B cell (primary cell): ENCODE results near the gene PDC. TPM values are rescaled to one million over a fixed set of nuclear protein-coding genes. Genes with fewer than 3 reads are reported as not detected.

Source experiments
- ATAC-seq: fragments of 200-7000 bp; cut with Tn5 transposase; one replicate; pipeline ENCODE4 v1.10.0; 2021; ENCODE audit warnings: low read depth, mild to moderate bottlenecking, moderate number of reproducible peaks, moderate library complexity
- CTCF ChIA-PET: fragments of 350-600 bp; sonication (Branson Sonifier 250); formaldehyde crosslinking; loops from one replicate; lab custom pipeline; 2021; ENCODE audit warnings: antibody characterized with exemption, inconsistent platforms; lab: Charles Lee
- POLR2A ChIA-PET: fragments of 350-600 bp; sonication (Branson Sonifier 250); formaldehyde crosslinking; loops from one replicate; lab custom pipeline; 2021; ENCODE audit warnings: antibody characterized with exemption; lab: Charles Lee
- DNase-seq: peaks from one replicate; pipeline ENCODE4 v3.0.0; 2013
- H2AFZ ChIP-seq: 2 replicates; pipeline ENCODE4 v1.6.1; 2012; ENCODE audit warnings: mild to moderate bottlenecking, low read depth, low read length; ENCODE audit not compliant: insufficient read depth, poor library complexity, severe bottlenecking
- H3K27ac ChIP-seq, 2 donors: 1 replicate in 1 of 2; 2 replicates in 1 of 2; pipeline ENCODE4 v1.5.1; 2012 to 2013; ENCODE audit warnings: low read length in 2 of 2, mild to moderate bottlenecking in 2 of 2, moderate library complexity in 1 of 2
- H3K27me3 ChIP-seq, 4 experiments: fragments of 200-600 bp in 1 of 4; sonication (generic) in 1 of 4; replicated peaks in 1 of 4; 1 replicate in 2 of 4; 2 replicates in 2 of 4; pipeline versions ENCODE4 v1.6.1 to v1.7.0; 2013 to 2016; ENCODE audit warnings: low read length in 3 of 4, mild to moderate bottlenecking in 2 of 4, mixed read lengths in 1 of 4, moderate library complexity in 1 of 4; ENCODE audit not compliant: insufficient read depth in 4 of 4, control insufficient read depth in 3 of 4; ENCODE audit errors: control extremely low read depth in 1 of 4
- H3K36me3 ChIP-seq, 2 experiments: replicated peaks in 1 of 2; 1 replicate in 1 of 2; 2 replicates in 1 of 2; pipeline versions ENCODE4 v1.6.1 to v1.7.1; 2013; ENCODE audit warnings: low read length in 1 of 2; ENCODE audit not compliant: insufficient read depth in 2 of 2, control insufficient read depth in 1 of 2; ENCODE audit errors: control extremely low read depth in 1 of 2, extremely low read depth in 1 of 2
- H3K4me1 ChIP-seq, 2 donors: fragments of 200-600 bp in 1 of 2; sonication (generic) in 1 of 2; 1 replicate in 1 of 2; 2 replicates in 1 of 2; pipeline versions ENCODE4 v1.5.1 to v1.6.1; 2013 to 2017; ENCODE audit warnings: low read length in 2 of 2; ENCODE audit not compliant: control insufficient read depth in 2 of 2, insufficient read depth in 2 of 2
- H3K4me2 ChIP-seq: replicated peaks from 2 replicates; pipeline ENCODE3; 2012; ENCODE audit warnings: mild to moderate bottlenecking, low read depth, low read length; ENCODE audit not compliant: poor library complexity, severe bottlenecking
- H3K4me3 ChIP-seq, 5 experiments: fragments of 200-600 bp in 1 of 5; sonication (generic) in 1 of 5; 1 replicate in 3 of 5; 2 replicates in 2 of 5; pipeline versions ENCODE4 v1.5.1 to v1.7.0; 2011 to 2016; ENCODE audit warnings: low read length in 4 of 5, mild to moderate bottlenecking in 4 of 5, low read depth in 2 of 5, control low read depth in 1 of 5, moderate library complexity in 1 of 5; ENCODE audit not compliant: insufficient read depth in 1 of 5; ENCODE audit errors: control extremely low read depth in 1 of 5, extremely low read depth in 1 of 5
- H3K79me2 ChIP-seq: fragments of 200-600 bp; sonication (generic); one replicate; pipeline ENCODE4 v1.6.0; 2016; ENCODE audit warnings: low read length; ENCODE audit not compliant: control insufficient read depth, insufficient read depth
- H3K9ac ChIP-seq: fragments of 200-600 bp; sonication (generic); 2 replicates; pipeline ENCODE4 v1.6.1; 2017; ENCODE audit warnings: mild to moderate bottlenecking, low read length, moderate library complexity
- H3K9me3 ChIP-seq, 3 donors: one replicate each; pipeline versions ENCODE4 v1.6.1 to v1.7.1; 2013; ENCODE audit warnings: low read length in 2 of 3; ENCODE audit not compliant: control insufficient read depth in 2 of 3, insufficient read depth in 1 of 3; ENCODE audit errors: control extremely low read depth in 1 of 3
- H4K20me1 ChIP-seq: 2 replicates; pipeline ENCODE4 v1.6.0; 2012; ENCODE audit warnings: mild to moderate bottlenecking, low read length; ENCODE audit not compliant: insufficient read depth, control insufficient read depth, poor library complexity, severe bottlenecking
- H3K27ac Mint-ChIP-seq: one replicate; pipeline ENCODE4 v1.8.0; 2021; ENCODE audit warnings: mixed read lengths
- H3K27me3 Mint-ChIP-seq: one replicate; pipeline ENCODE4 v1.8.0; 2021; ENCODE audit warnings: mixed read lengths
- H3K4me1 Mint-ChIP-seq: one replicate; pipeline ENCODE4 v1.8.0; 2021; ENCODE audit warnings: mixed read lengths
- H3K4me3 Mint-ChIP-seq: one replicate; pipeline ENCODE4 v1.8.0; 2021; ENCODE audit warnings: mixed read lengths
- H3K9me3 Mint-ChIP-seq: one replicate; pipeline ENCODE4 v1.8.0; 2022; ENCODE audit warnings: mixed read lengths; ENCODE audit not compliant: insufficient read depth
- EZH2 ChIP-seq: IDR thresholded peaks from 2 replicates; pipeline ENCODE4 v1.6.1; 2012; ENCODE audit warnings: borderline replicate concordance, low read depth, mild to moderate bottlenecking, moderate library complexity, low read length; ENCODE audit not compliant: insufficient read depth, poor library complexity, severe bottlenecking
- WGBS: methylation state at CpG from one replicate; pipeline ENCODE4 v1.1.5; 2013; ENCODE audit warnings: missing lambda C conversion rate; ENCODE audit not compliant: insufficient coverage; 5-methylcytosine and 5-hydroxymethylcytosine counted together
- intact Hi-C: fragments of 100-400 bp; cut with micrococcal nuclease; formaldehyde crosslinking; loops from one replicate; pipeline ENCODE4 v1.10.0; 2022
- polyA plus RNA-seq: library from polyadenylated mRNA; depleted of rRNA; stranded (reverse); fragments of >200 nt; gene quantifications from 2 replicates; pipeline ENCODE4 v1.2.3, GENCODE V29; 2012
- total RNA-seq, 2 donors: library from RNA; stranded (reverse); fragments of 120-200 nt in 1 of 2; gene quantifications; 1 replicate in 1 of 2; 2 replicates in 1 of 2; pipeline versions ENCODE4 v1.2.3 to v1.2.4, GENCODE V29; 2013 to 2022
- TF ChIP-seq, protein P1 (sequence below): fragments of 200-600 bp; IDR thresholded peaks from one replicate; pipeline ENCODE4 v1.8.0; 2022; ENCODE audit warnings: antibody characterized with exemption, mild to moderate bottlenecking

PDC gene
- total and polyA plus RNA-seq, 2 donors (not counting 1 experiment from before 2014, with no cell fraction given): not detected

DNA sequence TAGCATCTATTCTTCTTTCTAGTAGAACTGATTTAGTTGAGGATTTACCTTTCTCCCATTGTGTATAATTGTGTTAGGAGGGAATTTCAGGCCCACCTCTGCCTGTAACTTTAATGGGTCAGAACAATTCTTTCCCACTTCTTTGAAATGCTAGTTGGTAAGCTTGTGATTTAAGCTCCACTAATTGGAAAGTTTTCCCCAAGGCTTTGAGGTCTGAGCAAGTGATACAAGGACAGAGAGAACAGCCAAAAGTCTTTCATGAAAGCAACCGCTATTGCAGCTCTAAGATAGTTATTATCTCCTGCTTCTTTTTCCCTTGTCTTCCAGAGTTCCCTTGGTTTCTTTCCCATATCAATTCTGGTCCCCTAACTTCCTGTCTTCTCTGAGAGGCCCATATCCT lies 38.7 kb upstream of the PDC start:
- no peak overlapping the region for H3K4me2 ChIP-seq
- DNase-seq (no peak), ATAC-seq (no peak)
- TF ChIP-seq EZH2: no peak
- TF ChIP-seq, protein P1, sequence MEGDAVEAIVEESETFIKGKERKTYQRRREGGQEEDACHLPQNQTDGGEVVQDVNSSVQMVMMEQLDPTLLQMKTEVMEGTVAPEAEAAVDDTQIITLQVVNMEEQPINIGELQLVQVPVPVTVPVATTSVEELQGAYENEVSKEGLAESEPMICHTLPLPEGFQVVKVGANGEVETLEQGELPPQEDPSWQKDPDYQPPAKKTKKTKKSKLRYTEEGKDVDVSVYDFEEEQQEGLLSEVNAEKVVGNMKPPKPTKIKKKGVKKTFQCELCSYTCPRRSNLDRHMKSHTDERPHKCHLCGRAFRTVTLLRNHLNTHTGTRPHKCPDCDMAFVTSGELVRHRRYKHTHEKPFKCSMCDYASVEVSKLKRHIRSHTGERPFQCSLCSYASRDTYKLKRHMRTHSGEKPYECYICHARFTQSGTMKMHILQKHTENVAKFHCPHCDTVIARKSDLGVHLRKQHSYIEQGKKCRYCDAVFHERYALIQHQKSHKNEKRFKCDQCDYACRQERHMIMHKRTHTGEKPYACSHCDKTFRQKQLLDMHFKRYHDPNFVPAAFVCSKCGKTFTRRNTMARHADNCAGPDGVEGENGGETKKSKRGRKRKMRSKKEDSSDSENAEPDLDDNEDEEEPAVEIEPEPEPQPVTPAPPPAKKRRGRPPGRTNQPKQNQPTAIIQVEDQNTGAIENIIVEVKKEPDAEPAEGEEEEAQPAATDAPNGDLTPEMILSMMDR: no peak
- no peaks in the 10 kb centered on the region for H3K27me3 ChIP-seq
- intact Hi-C loops: no loop called here
- H2AFZ ChIP-seq: no peak overlapping the region
- POLR2A ChIA-PET: no interaction called here
- H3K27ac ChIP-seq: no peak overlapping the region
- H3K27ac Mint-ChIP-seq: no peak overlapping the region
- no peak overlapping the region for H3K9ac ChIP-seq
- H3K27me3 Mint-ChIP-seq: no peaks in the 10 kb centered on the region
- 100% methylated on average over 1 of the region's 1 CpG for WGBS
- H3K4me3 ChIP-seq: no peak overlapping the region
- no peaks in the 10 kb centered on the region for H4K20me1 ChIP-seq
- CTCF ChIA-PET: interaction anchor here (0.7 kb wide), 1 partner anchor 22 kb away, joined by 3 read pairs; no protein-coding TSS in a partner anchor
- H3K9me3 ChIP-seq: no peaks in the 10 kb centered on the region
- peaks cover 4% of the 10 kb centered on the region for H3K9me3 Mint-ChIP-seq
- H3K4me1 Mint-ChIP-seq: peaks cover 3% of the 10 kb centered on the region
- no peak overlapping the region for H3K4me3 Mint-ChIP-seq
- H3K79me2 ChIP-seq: no peaks in the 10 kb centered on the region
- no peaks in the 10 kb centered on the region for H3K4me1 ChIP-seq
- H3K36me3 ChIP-seq: no peaks in the 10 kb centered on the region

DNA sequence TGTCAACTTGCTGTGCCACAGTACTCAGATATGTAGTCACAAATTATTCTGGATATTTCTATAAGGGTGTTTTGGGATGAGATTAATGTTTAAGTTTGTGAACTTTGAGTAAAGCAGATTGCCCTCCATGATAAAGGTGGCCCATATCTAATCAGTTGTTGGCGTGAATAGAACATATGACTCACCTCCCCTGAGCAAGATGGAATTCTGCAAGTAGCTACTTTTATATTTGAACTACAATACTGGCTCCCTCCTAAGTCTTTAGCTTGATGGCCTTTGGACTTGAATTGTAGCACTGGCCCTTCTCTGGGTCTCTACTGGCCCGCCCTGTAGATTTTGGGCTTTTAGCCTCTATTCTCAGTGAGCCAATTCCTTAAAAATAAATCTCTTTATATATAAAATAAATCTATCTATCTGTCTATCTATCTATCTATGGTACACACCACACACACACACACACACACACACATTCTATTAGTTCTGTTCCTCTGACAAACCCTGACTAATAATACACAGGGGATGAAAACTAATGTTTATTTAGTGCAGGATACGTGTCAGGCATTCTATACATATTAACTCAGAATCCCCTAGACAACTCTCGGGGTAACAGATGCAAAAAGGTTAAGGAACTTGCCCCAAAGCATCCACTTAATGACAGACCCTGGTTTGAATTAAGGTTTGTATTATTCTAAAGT lies 37.9 kb upstream of the PDC start:
- intact Hi-C loops: no loop called here
- no peak for ATAC-seq
- Mint-ChIP-seq H3K27me3 (no peaks in the 10 kb centered on the region), H3K27ac (no peak overlapping the region), H3K9me3 (no peaks in the 10 kb centered on the region), H3K4me1 (peaks cover 3% of the 10 kb centered on the region), H3K4me3 (no peak overlapping the region)
- no peak overlapping the region for H3K27ac ChIP-seq
- no peak for DNase-seq
- ChIA-PET CTCF (interaction anchor here (0.7 kb wide), 1 partner anchor 23 kb away, joined by 3 read pairs; no protein-coding TSS in a partner anchor), POLR2A (no interaction called here)
- no peaks in the 10 kb centered on the region for H3K79me2 ChIP-seq
- H2AFZ ChIP-seq: no peak overlapping the region
- no peaks in the 10 kb centered on the region for H3K36me3 ChIP-seq
- TF ChIP-seq, protein P1: no peak
- no peak for TF ChIP-seq EZH2
- H4K20me1 ChIP-seq: no peaks in the 10 kb centered on the region
- no CpG with 5 or more reads among the region's 4 CpGs for WGBS
- no peaks in the 10 kb centered on the region for H3K27me3 ChIP-seq
- H3K4me1 ChIP-seq: no peaks in the 10 kb centered on the region
- H3K4me2 ChIP-seq: no peak overlapping the region
- H3K9ac ChIP-seq: no peak overlapping the region
- no peaks in the 10 kb centered on the region for H3K9me3 ChIP-seq
- H3K4me3 ChIP-seq: no peak overlapping the region
